DMS114 treated with DMSO at 0.1 percent for 48 hours (cell line): ENCODE data around the gene SLC27A4.

Experiments used
- DNase-seq: peaks from one replicate; lab custom pipeline; 2025; ENCODE audit not compliant: unreplicated experiment; lab: John Stamatoyannopoulos, UW

Gene SLC27A4

DNA sequence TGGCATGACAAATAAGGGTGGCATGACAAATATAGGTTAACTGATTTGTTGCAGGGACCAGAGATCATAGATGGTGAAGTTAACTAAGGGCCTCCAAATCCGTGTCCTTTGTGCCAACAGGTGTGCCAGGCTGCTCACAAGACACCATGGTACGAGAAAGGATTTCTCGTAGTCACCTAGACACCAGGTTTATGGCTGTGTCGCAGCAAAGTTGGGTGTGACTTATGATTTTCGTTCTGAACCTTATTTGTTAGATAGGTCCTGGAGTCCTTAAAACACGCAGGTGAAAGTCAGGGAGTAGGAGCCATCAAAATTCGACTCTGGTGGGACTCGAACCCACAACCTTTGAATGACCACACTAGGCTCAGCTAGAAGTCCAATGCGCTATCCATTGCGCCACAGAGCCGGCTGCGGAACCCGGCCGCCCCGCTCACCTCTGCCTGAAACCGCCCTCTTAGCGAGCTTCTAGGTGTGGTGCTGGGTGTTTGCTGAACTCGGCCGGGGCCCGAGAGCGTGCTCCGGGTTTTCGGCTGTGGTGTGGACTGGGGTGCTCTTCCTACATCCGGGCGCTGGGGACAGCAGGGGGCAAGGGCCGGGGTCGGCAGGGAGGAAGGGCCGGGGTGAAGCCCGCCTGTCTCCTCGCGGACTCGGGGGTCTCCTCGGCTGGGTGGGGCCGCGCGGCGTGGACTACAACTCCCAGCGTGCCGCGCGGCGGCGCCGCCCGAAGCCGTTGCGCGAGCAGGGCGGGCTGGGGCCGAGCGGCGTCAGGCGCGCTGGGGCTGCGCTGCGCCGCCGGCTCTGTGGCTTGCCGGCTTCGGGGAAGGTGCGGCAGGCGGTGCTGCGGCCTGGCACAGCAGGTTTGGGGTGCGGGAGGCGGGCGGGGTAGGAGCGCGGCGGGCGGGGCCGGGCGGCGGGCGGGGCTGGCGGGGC, at the start of gene SLC27A4:
TSS of gene SLC27A4 (plus strand) at position 767 of the 930 bp plus-strand sequence. CDS start 2,606 bp downstream, outside the sequence.
- DNase-seq = peak; percentile 35

DNA sequence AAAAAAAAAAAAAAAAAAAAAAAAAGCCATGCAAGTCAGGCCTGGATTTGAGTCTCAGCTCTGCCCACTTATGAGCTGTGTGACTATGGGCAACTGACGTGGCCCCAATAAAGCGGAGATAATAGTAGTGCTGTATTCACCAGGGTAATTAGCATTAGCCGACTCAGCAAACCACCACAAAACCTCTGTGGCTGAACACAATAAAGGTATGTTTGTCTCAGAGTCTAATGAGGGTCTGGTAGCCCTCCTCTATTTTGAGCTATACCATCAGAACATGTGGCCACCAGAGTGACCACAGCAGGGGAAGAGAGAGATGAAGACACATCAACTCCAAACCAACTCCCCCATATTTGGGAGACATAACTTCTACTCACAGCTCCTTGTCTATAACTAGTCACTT, 48.3 kb upstream of the SLC27A4 start:
- no peak for DNase-seq

DNA sequence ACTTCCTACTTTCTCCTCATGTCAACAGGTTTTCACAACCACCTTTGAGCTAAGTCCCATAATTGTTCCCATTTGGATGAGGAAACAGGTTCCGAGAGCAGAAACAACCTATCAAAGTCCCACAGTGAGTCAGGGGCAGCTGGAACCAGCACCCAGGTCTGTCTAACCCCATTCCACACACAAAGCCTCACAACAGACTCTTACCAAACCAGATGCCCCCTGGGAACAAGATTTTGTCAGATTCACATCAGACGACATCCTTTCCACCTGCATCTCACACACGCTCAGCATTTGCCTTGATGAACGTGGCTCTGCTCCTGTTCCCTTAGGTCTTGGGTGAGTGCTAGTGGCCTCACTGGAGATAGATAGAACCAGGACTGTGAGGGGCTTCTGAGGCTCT, 47.2 kb upstream of the SLC27A4 start:
- DNase-seq = no peak

DNA sequence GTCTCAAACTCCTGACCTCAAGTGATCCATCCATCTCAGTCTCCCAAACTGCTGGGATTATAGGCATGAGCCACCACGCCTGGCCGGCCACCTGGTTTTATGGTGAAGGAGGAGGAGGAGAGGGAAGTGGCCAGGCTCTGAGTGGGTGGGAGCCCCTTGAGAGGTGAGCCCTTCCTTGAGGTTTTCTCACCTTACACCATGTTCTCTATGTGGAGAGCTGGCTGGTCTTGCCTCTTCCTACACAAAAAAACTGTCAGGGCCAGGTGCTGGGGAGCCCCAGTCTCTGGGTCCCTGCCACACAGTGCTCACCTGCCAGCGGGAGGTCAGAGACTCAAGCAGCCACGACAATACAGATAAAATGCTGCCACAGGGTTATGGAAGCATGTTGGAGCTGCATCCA, 46.2 kb upstream of the SLC27A4 start:
- DNase-seq = no peak

DNA sequence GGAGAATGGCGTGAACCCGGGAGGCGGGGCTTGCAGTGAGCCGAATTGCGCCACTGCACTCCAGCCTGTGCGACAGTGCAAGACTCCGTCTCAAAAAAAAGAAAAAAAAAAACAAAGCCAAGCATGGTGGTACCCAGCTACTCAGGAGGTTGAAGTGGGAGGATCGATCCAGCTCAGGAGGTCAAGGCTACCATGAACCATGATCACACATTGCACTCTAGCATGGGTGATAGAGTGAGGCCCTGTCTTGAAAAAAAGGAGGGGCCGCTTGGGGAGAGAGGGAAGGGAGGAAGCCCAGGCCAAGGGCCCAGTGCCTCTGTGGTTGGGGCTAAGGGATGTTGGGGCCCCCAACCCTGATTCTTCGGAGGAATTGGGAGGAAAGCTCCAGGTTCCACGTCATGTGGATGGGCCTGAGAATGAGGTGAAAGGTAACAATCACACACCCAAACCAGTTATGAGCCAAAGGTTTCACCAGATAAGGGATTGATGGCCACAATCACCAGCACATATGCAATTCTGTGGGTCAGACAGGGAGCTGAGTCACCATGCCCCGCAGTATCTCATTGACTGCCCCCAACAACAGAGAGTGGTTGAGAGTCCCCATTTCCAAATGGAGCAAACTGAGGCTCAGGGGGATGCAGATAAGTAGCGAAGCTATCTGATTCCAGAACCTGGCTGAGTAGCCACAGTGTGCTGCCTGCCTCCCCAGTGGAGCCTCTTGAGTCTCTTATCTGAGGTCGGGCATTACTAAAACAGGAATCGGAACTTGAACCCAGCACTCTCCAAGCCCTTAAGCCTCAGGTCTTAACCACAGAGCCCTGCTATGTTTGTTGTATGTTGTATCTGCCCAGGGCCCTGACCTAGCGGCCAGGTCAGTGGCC, 43.7 kb upstream of the SLC27A4 start:
- no peak for DNase-seq

DNA sequence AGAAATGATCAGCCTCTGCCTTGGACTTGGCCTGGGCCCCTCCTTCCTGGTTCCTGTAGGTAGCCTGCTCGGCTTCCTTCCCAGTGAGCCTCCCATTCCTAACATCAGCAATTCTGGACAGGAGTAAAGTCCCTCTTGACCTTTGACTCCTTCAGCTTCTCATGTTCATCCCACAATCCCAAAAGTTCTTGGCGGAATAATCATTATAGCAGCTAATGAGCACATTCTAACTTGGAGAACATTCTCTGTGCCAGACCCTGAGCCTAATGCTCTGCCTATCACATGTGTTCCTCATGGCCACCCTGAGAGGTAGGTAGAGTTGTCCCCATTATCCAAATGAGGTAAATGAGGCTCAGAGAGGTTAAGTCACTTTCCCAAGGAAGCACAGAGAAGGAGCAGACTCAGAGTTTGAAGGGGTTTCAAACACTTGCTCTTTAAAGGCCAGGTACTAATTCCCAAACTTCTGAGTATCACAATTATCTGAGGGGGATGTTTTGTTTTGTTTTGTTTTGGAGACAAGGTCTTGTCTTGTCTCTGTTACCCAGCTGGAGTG, 43.0 kb upstream of the SLC27A4 start:
- no peak for DNase-seq

DNA sequence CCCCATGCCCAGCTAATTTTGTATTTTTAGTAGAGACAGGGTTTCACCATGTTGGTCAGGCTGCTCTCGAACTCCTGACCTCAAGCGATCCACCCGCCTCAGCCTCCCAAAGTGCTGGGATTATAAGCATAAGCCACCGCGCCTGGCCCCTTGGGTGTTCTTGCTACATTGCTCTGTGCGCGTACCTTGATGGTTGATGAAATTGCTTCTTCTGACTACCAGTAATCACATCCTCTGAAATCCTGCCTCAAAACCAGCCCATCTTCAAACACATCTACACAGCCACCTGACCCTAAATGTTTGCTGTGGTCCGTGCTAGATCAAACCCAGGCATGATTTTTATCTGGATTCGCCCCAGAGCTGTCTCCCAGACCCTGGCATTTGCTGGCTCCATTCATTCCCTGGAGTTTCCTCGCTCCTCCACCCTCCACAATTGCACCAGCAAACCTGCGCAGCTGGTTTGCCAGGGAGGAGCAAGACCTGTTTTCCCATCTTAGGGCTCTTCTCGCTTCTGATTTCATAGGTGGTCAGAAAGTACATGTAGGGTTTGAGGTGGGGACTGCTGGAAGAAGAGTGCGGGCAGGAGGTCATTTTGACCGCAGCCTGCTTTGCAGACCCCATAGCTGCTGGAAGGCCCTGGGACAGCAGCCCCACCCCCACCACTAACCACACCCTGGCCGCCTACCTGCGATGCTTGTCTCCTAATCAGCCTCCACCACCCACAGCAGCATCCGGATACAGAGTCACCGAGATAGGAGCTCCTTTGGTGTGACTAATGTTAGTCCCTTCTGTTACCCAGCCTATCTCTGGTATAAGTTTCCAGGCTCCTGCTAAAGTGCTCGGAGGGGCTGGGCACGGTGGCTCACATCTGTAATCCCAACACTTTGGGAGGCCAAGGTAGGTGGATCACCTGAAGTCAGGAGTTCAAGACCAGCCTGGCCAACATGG, 41.5 kb upstream of the SLC27A4 start:
- no peak for DNase-seq

DNA sequence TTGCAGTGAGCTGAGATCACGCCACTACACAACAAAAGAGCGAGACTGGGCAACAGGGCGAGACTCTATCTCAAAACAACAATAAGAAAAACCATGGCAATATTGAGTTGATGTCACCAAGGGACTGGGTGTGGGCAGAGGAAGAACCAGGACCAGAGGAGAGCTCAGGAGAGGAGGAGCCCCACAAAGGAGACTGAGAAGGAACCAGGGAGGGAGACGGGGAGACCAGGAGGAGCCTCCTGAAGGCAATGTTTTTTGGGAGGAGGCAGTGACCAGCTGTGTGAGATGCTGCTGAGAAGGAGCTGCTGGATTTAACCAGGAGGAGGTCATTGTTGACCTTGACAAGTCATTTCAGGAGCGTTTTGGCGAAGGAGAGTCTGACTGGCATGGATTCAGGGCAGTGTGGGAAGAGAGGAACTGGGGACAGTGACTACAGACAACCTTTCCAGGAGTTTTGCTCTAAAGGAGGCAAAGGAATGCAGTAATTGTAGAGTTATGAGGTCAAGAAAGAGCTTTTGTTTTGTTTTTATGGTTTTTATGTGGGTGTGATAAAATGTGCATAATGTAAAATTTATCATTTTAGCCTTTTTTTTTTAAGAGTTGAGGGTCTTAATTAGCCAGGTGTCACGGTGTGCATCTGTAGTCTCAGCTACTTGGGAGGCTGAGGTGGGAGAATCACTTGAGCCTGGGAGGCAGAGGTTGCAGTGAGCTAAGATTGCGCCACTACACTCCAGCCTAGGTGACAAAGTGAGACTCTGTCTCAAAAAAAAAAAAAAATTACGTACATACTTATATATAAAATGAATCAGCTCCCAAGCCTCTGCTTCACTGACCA, 36.0 kb upstream of the SLC27A4 start:
- DNase-seq = no peak

DNA sequence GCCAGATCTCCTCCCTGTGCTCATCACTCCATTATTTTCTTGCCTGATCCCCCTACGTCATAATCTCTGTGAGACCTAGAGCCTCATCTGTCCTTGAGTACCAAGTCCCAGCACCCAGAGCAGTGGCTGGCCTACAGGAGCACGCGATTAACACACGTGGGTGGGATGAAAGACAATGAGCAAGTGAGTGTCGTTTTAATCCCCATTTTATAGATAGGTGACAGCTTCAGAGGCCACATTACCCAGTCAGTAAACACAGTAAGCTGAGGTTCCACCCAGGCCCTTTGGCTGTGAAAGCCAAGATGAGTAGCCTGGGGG, 35.4 kb upstream of the SLC27A4 start:
- DNase-seq = no peak

DNA sequence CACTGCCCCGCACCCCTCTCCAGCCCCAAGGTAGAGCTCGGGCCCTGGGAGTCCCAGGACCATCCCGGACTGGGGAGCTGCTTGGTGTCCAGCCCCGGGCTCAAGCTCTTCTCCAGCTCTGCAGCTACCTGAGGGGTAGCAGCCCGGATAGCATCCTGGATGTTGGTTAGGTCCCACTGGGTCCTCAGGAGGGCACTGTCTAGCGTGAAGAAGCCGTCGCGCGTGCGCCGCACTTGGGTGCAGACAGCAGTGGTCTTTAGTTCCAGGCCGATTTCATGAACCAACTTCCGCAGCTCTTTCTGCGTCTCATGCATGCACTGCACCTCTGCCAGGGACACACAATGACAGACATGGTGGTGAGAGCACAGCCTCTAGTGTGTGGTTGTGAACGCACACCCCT, 30.8 kb upstream of the SLC27A4 start:
- DNase-seq = no peak

DNA sequence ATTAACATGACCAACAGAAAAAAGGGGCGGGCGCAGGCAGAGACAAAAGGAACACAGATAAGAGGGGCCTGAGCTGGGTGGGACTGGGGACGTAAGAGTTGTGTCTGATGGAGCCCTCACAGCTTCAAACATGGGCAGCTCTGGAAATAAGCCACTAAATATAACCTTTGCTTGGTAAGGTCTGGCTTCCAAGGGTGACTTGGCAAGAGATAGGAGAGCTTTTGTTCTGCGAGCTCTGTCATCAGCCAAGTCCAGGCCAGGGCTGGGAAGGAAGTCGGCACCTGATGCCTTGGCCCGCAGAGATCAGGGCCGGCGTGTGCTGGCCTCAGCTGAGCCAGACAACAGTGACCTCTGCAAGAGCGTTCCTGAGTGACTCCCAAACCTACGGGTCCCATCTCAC, 29.9 kb upstream of the SLC27A4 start:
- no peak for DNase-seq

DNA sequence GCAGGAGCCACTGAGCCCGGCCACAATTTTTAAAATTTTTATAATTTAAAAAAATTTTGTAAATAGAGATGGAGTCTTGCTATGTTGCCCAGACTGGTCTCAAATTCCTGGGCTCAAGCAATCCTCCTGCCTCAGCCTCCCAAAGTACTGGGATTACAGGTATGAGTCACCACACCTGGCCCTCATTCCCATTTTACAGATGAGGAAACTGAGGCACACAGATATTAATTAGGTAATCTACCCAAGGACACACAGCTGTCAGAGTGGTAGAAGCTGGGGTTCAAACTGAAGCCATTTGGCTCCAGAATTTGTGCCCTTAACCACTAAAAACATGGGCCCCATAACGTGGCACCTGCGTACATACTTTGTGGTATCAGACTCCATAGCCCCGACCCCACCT, 25.6 kb upstream of the SLC27A4 start:
- no peak for DNase-seq

DNA sequence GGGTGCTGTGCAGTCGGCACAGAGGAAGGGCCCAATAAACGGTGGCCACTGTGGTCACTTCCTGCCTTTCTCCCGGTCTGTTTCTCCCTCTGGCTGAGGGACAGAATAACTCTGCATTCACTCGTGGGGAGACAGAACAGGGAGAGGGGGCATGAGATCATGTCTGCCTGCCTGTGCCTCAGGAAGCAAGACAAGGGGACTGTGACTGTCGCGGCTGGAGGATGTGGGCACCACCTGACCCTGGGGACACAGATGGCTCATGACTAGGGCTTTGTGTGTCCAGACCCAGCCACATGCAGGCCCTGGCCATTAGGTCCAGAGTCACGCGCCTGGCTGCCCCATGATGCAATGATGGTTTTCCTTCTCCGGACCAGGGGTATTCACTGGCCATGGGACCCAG, 23.9 kb upstream of the SLC27A4 start:
- DNase-seq = no peak

DNA sequence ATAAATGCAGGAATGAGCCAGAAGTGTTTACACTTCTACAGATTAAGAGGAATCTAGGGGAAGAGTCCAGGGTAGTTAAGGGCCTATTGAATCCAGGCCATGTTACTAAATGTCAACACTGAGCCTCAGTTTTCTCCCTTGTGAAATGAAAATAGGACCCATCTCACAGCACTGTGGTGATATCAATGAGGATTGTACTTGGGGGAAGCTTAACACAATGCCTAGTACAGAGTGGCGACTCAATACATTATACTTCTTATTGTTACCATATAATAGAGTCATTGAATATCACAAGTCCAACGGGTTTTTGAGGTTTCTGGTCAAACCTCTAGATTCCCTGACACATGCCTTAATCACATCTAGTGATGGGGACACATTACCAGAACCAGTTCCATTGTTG, 22.7 kb upstream of the SLC27A4 start:
- no peak for DNase-seq

DNA sequence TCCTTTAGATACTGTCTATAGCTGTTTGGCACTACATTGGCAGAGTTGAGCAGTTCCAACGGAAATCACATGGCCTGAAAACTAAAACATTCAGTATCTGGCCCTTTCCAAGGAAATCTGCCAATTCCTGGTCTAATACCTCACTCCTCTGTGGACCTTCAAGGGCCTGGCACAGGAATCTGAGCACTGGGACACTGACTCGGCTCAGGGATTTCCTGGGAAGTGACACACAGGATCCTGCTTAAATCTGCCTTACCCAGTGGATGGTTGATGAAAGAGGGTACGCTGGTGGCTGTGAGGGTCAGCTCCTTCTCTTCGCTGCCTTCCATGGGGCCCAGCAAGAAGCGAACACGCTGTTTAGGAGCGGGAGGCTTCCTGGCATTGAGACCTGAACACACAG, 19.0 kb upstream of the SLC27A4 start:
- DNase-seq = no peak

DNA sequence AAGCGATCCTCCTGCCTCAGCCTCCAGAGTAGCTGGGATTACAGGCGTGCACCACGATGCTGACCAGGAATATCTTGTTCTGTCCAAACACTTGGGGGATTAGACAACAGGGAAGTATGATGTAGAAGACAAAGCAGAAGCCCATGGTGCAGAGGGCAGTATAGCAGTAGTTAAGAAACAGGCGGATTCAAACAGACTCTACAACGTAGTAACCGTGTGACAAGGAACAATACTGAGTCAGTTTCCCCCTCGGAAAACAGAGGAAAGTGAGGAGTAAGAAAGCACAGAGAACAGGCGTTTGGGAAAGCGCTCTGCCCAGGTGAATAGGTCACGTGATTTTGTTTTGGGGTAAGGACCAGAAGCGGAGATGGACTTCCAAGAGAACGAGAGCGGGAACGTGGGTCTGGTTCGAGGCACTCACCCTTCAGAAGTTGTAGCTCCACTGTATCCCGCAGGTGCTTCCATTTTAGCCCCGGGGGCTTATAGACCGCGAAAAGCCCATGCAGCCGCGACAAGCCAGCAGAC, 18.4 kb upstream of the SLC27A4 start:
- no peak for DNase-seq

DNA sequence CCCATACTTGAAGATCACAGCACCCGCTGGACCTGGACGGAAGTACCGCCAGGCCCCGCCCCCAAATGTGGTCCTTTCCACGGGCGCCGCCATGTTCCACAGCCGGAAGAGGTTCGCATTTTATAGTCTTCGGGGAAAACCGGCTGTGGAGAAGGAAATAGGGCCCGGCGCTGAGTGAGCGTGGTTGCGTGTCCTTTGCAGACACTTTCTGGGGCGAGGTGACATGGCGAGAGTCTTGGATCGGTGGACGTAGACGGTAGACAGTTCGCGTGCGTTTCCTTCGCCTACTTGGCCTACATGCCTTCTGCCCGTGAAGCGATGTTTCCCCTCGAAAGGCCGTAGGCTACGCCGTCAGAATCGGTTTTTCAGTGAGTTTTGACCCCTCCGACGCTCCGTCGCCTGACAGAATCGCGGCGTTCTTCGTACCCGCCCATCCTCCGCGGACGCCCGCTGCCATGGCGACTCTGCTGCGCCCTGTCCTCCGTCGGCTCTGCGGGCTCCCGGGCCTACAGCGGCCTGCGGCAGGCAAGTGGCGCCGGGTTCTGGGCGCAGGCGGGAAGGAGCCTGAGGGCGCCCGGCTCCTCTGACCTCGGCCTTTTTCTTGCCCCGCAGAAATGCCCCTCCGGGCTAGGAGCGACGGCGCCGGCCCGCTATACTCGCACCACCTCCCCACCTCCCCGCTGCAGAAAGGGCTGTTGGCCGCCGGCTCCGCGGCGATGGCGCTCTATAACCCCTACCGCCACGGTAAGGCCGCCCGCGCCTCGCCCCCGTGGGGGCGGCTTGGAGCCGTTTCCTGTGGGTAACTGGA, 17.7 kb upstream of the SLC27A4 start, which contains the start of the genes COQ4 and TRUB2:
TSS of gene COQ4 (plus strand) at position 436 of the 808 bp plus-strand sequence. CDS start at position 456, 20 bp downstream.
TSS of gene TRUB2 (minus strand) at position 44 of the 808 bp plus-strand sequence. CDS start at position 5, 39 bp downstream.
- DNase-seq = peak; percentile 81

DNA sequence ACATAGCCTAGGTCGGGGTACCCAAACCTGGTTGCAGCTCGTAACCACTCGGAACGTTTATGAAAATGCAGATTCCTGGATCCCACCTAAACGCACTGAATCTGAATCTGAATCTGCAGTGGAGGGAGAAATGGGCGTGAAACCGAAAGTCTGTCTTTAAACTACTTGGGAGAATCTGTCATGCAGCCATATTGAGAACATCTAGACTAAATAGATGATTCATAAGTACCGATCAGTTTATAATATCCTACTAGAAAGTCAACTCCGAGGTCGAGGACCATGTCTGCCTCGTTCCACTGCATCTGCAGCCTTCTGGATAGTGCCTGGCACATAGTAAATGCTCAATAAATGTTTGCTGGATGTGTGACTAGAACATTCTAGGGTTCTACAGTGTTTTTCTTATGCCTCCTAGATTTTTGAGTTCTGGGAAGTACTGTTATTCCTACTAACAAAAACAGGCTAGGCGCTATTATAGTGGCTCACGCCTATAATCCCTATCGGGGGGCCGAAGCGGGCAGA, 17.1 kb upstream of the SLC27A4 start:
- no peak for DNase-seq
